GM21619 (cell line): ENCODE results near the gene PTPN9.
"Not testable (repeated sequence)": the region's sequence is repeated elsewhere in the genome, so short reads cannot be mapped to it uniquely, and the experiment has no call there.

Experiments used
- ATAC-seq: cut with Tn5 transposase; IDR thresholded peaks from one replicate; pipeline ENCODE4 v1.9.1; 2021; ENCODE audit not compliant: unreplicated experiment

The PTPN9 gene

DNA sequence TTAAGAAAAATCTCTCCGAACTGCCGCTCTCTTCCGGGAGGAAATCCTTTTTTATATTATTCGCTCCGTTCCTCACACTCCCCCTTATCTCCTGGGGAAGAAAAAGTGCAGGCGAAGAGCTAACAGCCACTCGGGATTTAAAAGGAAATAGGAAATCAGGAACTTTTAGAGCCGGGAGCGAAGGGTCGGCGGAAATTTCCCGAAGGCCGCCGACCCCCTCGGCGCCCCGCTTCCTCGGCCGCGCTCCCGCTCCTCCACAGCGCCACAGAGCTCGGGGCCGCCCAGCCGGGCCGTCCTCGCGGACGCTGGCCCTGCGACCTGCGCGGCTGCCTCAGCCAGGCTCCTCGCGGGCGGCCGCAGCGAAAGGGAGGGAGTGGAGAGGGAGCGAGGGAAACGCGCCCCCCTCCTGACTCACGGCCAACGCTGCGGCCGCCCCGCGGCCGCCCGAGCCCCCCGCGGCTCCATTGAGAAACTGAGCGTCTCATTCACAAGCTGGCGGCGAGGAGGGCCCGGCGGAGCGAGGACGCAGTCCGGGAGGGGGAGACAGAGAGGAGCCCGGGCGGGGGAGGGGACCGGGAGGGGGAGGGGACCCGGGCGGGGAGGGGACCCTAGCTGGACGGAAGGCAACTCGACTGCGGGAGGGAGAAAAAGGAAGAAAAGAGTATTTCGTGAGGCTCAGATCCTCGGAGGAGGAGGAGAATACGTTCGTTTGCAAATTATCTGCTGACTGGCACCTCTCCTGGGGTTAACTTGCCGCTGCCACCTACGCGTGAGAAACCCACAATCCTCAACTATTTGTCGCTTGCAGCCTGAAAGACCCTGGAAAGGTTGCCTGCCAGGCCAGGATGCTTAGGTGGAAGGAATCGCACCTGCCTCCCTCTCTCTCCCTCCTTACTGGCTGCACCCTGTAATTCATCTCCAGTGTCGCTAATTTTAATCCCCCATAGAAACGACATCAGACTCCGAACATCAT, at the start of gene PTPN9:
PTPN9 (minus strand) TSS at position 368 of the 973 bp plus-strand sequence. CDS start 539 bp downstream, outside the sequence.
- peak; percentile 67 for ATAC-seq

DNA sequence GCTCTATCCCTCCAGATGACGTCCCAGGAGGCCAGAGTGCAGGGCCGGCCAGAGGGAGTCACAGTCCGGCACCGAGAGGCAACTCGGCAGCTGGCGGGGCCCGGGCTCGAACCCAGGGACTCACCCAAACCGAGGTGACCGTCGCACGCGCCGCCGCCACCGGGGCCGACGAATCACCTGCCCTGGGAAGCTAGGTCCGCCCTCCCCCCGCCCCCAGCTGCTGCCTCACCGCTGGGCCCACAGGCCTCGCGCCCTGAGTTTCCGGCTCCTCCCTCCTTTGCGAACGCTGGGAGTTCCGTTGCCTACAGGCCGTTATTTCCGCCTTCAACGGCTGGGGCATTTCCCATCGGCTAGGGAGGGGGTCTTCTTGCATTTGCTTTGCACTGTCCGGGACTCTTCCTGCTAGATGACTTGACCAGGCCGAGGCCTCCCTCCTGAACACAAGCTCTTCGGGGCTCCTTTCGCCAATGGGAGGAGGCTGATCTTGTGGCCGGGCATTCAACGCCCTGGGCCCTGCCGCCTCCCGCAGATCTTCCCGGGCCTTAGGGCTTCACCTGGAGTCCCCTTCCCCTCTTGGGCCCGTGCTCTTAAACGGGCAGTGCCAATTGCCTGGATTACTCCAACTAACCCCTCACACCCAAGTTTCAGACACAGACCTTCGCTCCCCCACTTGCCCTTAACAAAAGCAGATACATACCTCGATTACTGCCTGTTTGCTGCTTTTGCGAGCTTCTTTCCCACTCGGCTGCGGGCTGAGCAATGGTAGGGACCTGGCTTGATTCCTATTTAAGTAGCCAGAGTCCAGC, 46.6 kb upstream of the PTPN9 start, which contains the start of gene SNUPN:
SNUPN (minus strand) TSS at position 184 of the 806 bp plus-strand sequence. CDS start 4,674 bp downstream, outside the sequence.
- ATAC-seq = peak; percentile 78

GRCh38 chr15:75622505-75622904, 43.4 kb upstream of the PTPN9 start:
- ATAC-seq = no peak

DNA sequence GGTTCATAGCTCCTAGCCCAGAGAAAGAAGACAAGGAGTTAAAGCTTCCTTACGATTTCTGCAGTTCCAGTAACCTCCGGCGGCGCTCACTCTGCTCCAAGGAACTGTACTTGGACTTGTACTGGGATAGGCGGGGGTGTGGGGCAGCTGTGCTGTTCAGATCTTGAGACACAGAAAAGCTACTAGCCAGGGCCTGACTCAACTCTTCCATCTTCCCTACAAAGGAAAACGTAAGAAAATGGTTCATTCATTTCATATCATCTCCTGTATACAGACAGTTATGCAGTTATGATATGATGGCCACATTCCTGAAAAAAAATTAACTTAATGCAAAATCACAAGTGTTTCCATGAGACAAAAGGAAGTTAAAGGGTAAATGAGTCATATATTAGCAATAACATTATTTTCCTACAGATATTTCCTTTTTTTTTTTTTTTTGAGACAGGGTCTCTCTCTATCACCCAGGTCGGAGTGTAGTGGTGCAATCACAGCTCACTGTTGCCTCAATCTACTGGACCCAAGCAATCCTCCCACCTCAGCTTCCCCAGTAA, 41.8 kb upstream of the PTPN9 start:
- ATAC-seq = no peak

DNA sequence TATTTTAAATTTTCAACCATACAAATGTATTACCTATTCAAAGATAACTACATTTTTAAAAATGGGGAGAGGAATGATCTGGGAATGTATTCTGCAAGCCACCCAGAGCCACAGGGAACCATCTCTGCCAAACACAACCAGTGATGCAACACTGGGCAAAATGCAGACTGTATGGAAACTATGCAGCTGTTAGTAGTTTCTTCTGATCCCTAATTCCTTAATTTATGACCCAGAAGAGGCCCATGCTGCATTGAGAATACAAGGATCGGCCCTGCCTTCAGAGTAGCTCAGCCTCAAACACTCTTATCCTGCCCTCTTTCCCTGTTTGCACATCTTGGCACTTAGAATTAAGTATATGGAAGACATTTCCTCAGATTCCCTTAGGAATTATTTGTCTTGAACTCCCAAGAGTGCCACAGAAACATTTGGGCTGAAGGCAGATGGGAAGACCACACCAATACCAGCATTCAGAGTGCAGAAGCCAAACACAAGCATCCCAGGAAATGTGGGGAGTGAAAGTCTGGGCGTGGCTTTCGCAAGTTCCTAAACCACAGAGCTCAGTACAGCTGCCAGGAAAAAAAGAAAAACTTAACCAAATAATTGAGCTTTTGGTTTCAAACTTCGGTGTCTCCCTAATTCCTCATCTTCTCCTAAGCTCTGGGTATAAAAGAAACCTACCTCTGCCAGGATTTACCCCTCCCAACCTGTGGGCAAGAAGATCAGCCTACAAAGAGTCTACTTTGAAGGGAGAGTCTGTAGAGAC, 41.1 kb upstream of the PTPN9 start:
- ATAC-seq = no peak

- ATAC-seq = no peak
These were observed 37.7 kb upstream of the PTPN9 start for GRCh38 chr15:75616766-75617165.

DNA sequence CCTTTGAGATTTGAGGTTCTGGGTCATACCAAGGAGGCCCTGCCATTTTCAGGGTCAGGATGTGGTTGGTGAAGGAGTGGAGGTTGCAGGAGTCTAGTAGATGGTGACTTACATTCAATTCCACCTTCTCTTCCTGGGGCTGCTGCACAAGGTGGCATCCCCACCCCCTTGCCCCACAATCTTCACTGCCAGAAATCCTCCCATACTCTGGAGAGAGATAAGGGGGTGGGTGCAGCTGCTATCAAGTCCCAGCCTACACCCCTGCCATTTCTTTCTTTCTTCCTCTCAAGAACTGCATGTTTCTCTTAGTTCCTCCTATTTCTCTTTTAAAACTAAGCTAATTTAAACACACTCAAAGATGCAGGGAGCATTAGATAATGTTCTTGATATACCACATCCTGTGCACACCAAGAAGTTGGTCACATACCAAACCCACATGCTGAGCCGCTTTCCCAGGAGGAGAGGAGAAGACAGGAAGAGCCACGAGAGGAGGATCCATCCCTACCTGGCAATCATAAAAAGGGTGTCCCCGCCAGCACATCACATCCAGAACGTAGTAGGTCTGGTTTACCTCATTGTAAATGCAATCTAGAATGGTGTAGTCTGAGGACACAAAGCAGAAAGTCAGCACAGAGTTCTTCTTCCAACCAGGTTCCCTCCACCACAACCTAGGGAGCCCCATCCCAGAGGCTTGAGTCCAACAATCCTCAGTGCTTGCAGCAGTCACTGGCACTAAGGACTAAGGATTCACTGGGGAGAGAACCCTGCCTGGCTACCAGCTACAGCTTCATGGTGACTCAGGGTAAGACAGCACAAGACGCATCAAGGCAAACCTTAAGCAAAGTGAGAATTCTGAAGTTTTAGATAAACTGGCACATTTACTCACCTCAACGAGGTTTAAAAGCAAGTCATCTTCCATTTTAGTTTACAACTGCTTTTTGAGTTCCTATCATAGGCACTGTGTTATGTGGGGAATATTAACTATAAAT, 27.9 kb upstream of the PTPN9 start:
- no peak for ATAC-seq

- ATAC-seq = no peak
These were observed 26.9 kb upstream of the PTPN9 start for GRCh38 chr15:75606026-75606425.

- ATAC-seq = no peak
These were observed 20.3 kb upstream of the PTPN9 start for GRCh38 chr15:75599401-75599800.

DNA sequence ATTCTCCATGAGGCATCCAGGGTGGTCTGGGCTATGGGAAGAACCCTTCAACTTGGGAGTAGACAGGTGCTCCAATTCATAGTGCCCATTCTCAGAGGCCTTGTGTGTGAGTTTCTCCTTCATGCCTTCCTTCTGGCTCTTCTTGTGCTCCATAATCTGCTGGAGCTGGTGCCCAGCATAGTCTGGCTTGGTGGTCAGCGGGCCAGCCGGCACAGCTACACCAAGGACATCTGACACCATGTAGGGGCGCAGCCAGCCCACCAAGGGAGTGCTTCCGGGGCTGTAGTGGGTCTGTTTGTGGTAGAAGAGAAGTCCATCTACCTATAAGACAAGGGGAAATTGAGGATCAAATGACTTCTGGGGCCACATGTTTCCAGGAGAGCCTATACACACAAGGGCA, 19.2 kb upstream of the PTPN9 start:
- ATAC-seq = no peak

DNA sequence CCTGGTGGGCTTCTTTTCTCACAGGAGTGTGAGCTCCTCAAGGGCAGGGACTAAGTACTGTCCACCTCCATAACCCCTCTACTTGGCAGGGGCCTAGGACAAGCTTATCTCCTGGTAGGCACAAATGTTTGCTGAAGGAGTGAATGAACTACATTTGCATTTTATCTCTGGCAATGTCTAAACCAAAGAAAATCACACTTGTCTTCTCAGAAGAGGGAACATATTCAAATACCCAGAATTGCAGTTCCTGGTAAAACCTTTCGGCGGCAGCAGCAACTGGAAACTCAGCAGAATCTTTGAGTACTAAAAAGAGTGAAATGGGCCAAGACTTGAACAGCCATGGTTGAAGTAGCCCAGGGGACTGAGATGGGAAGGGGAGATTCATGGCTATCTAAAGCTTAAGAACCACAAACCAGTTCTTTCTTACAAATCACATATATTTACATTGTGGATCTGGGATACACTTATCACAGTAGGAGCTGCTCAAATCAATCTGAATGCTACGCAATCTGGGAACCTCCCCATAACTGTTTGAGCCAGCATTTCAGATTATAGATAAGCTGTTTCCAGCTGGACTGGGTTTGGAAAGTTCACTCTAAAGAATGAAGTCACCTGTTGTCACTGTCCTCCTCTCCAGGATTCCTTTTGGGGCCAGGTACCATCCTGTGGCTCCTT, 18.7 kb upstream of the PTPN9 start:
- no peak for ATAC-seq

- ATAC-seq = no peak
These were observed 17.7 kb upstream of the PTPN9 start for GRCh38 chr15:75596703-75597345.

GRCh38 chr15:75594276-75594675, 15.2 kb upstream of the PTPN9 start:
- no peak for ATAC-seq

DNA sequence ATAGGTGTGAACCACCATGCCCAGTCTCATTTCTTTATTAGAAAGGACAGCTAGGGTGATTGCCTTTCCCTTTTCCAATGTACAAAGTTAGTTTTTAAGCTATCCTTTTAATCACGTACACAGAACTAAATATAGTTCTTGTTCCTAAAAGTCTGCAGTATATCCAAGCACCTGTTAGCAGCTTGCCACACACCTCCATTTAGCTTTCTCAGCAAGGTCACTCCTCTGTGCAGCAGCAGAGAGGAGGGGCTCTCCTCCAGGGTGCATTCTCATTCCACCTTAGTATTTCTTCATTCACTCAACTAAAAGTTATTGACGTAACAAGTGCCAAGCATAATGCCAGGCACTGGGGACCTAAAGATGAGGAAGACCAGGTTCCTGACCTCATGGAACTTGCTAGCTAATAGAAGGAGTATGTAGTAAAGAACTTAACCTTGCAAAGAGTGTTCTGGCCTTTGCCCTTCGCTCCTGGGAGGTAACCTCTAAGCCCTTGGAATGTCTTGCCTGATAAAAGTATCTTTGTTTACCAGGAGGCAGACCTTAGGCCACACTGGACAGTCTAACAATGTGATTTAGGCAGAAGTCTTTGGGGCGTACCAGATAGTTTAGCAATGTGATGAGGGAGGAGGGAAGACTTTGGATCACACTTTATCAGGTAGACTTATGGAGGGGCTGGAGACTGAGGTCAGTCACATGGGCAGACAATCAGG, 12.7 kb upstream of the PTPN9 start:
- no peak for ATAC-seq

DNA sequence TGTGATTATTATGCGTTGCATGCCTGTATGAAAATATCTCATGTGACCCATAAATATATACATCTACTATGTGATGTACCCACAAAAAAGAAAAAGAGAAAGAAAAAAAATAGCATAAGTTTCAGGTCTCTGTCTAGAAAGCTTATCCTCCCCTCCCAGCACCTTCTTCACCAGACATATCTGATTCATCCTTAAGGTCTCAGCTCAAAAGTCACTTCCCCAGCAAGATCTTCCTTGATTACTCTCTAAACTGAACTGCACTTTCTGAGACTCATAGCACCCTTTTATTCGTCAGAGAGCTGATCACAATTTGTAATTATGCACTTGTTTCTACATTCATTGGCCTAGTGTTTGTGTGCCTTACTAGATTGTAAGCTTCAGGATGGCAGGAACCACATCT, 11.1 kb upstream of the PTPN9 start:
- no peak for ATAC-seq

DNA sequence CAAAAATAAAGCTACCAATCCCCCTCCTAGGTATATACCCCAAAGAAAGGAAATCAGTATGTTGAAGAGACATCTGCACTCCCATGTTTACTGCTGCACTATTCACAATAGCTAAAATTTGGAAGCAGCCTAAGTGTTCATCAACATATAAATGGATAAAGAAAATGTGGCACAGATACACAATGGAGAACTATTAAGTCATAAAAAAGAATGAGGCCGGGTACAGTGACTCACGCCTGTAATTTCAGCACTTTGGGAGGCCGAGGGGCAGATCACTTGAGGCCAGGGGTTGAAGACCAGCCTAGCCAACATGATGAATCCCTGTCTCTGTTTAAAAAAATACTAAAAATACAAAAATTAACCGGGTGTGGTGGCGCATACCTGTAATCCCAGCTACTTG, 10.0 kb upstream of the PTPN9 start:
- no peak for ATAC-seq

DNA sequence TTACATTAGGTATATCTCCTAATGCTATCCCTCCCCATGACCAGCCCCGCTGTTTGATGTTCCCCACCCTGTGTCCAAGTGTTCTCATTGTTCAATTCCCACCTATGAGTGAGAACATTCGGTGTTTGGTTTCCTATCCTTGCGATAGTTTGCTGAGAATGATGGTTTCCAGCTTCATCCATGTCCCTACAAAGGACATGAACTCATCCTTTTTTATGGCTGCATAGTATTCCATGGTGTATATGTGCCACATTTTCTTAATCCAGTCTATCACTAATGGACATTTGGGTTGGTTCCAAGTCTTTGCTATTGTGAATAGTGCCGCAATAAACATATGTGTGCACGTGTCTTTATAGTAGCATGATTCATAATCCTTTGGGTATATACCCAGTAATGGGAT, 7.3 kb upstream of the PTPN9 start:
- ATAC-seq = not testable (repeated sequence)

- no peak for ATAC-seq
These were observed 5.0 kb upstream of the PTPN9 start for GRCh38 chr15:75584121-75584520.
